Neuronal stem cell (in vitro differentiated cells): ENCODE data around the gene ZDHHC7.
A peak's percentile ranks its signal among the peaks of the same experiment; 100 is the strongest.

Experiments
- DNase-seq: peaks from one replicate; pipeline ENCODE4 v3.0.0-alpha.2; 2013; ENCODE audit warnings: low spot score
- H2AFZ ChIP-seq: one replicate; pipeline ENCODE4 v1.6.1; 2013; ENCODE audit warnings: mild to moderate bottlenecking, low read length, inconsistent platforms
- H2AK5ac ChIP-seq: 2 replicates; pipeline ENCODE4 v1.6.1; 2013; ENCODE audit warnings: low read depth, mild to moderate bottlenecking, inconsistent platforms, low read length, moderate library complexity, mixed read lengths
- H2BK120ac ChIP-seq: 2 replicates; pipeline ENCODE4 v1.6.1; 2013; ENCODE audit warnings: low read depth, mild to moderate bottlenecking, inconsistent platforms, low read length, moderate library complexity, mixed read lengths
- H2BK12ac ChIP-seq: one replicate; pipeline ENCODE4 v1.6.1; 2013; ENCODE audit warnings: low read length, inconsistent platforms
- H2BK15ac ChIP-seq: 2 replicates; pipeline ENCODE4 v1.6.1; 2013; ENCODE audit warnings: mild to moderate bottlenecking, low read length, inconsistent platforms, mixed read lengths
- H2BK5ac ChIP-seq: one replicate; pipeline ENCODE4 v1.6.1; 2013; ENCODE audit warnings: inconsistent platforms, mild to moderate bottlenecking, low read length, moderate library complexity
- H3K14ac ChIP-seq: one replicate; pipeline ENCODE4 v1.6.1; 2013; ENCODE audit warnings: low read length, inconsistent platforms
- H3K18ac ChIP-seq: 2 replicates; pipeline ENCODE4 v1.6.1; 2013; ENCODE audit warnings: low read length, inconsistent platforms
- H3K23ac ChIP-seq: 2 replicates; pipeline ENCODE4 v1.6.1; 2013; ENCODE audit warnings: low read depth, mild to moderate bottlenecking, mixed read lengths, low read length, inconsistent platforms; ENCODE audit not compliant: poor library complexity
- H3K27ac ChIP-seq: replicated peaks from 3 replicates; pipeline ENCODE4 v1.5.1; 2013; ENCODE audit warnings: low read length, inconsistent platforms
- H3K27me3 ChIP-seq, 3 experiments: 2 replicates each; pipeline ENCODE4 v1.6.1; 2013; ENCODE audit warnings: low read length in 3 of 3, mild to moderate bottlenecking in 2 of 3, inconsistent platforms in 1 of 3, low read depth in 1 of 3, mixed read lengths in 1 of 3, moderate library complexity in 1 of 3; ENCODE audit not compliant: control insufficient read depth in 3 of 3, insufficient read depth in 3 of 3
- H3K36me3 ChIP-seq, 2 donors: replicated peaks in 1 of 2; 2 replicates each; pipeline ENCODE4 v1.6.1; 2013; ENCODE audit warnings: low read length in 2 of 2; ENCODE audit not compliant: control insufficient read depth in 2 of 2, insufficient read depth in 2 of 2
- H3K4ac ChIP-seq: 2 replicates; pipeline ENCODE4 v1.6.1; 2013; ENCODE audit warnings: inconsistent platforms, mild to moderate bottlenecking, low read length, moderate library complexity
- H3K4me1 ChIP-seq, 2 donors: 1 replicate in 1 of 2; 2 replicates in 1 of 2; pipeline ENCODE4 v1.6.1; 2013; ENCODE audit warnings: low read length in 2 of 2, low read depth in 1 of 2; ENCODE audit not compliant: control insufficient read depth in 2 of 2, insufficient read depth in 1 of 2
- H3K4me2 ChIP-seq: one replicate; pipeline ENCODE4 v1.6.1; 2013; ENCODE audit warnings: mild to moderate bottlenecking, low read length, inconsistent platforms; ENCODE audit not compliant: insufficient read depth, poor library complexity, severe bottlenecking
- H3K4me3 ChIP-seq, 2 donors: 2 replicates each; pipeline ENCODE4 v1.5.1; 2013; ENCODE audit warnings: low read length in 2 of 2, mild to moderate bottlenecking in 2 of 2, inconsistent platforms in 1 of 2, moderate library complexity in 1 of 2
- H3K79me1 ChIP-seq: one replicate; pipeline ENCODE4 v1.6.1; 2013; ENCODE audit warnings: low read depth, mild to moderate bottlenecking, inconsistent platforms, low read length, moderate library complexity
- H3K9ac ChIP-seq: one replicate; pipeline ENCODE4 v1.6.1; 2013; ENCODE audit warnings: mild to moderate bottlenecking, low read depth, low read length, inconsistent platforms; ENCODE audit not compliant: poor library complexity
- H3K9me3 ChIP-seq, 2 donors: replicated peaks in 1 of 2; 2 replicates each; pipeline versions ENCODE3 to v1.6.1; 2013; ENCODE audit warnings: low read length in 2 of 2, mild to moderate bottlenecking in 2 of 2, inconsistent platforms in 1 of 2, low read depth in 1 of 2, mixed read lengths in 1 of 2, moderate library complexity in 1 of 2; ENCODE audit not compliant: control insufficient read depth in 2 of 2, insufficient read depth in 1 of 2
- H4K8ac ChIP-seq: one replicate; pipeline ENCODE4 v1.6.1; 2013; ENCODE audit warnings: low read depth, mild to moderate bottlenecking, inconsistent platforms, low read length, moderate library complexity
- H4K91ac ChIP-seq: one replicate; pipeline ENCODE4 v1.6.1; 2013; ENCODE audit warnings: low read length, low read depth, mild to moderate bottlenecking, inconsistent platforms; ENCODE audit not compliant: poor library complexity
- WGBS, 2 donors: extraction: QIAGEN DNeasy Blood & Tissue Kit; methylation state at CpG; one replicate each; pipeline ENCODE4 v1.1.7; 2013; ENCODE audit warnings: missing lambda C conversion rate in 2 of 2, mixed read lengths in 1 of 2; ENCODE audit not compliant: insufficient read length in 2 of 2, insufficient replicate concordance in 1 of 2; ENCODE audit errors: extremely low coverage in 2 of 2; 5-methylcytosine and 5-hydroxymethylcytosine counted together

The ZDHHC7 gene

DNA sequence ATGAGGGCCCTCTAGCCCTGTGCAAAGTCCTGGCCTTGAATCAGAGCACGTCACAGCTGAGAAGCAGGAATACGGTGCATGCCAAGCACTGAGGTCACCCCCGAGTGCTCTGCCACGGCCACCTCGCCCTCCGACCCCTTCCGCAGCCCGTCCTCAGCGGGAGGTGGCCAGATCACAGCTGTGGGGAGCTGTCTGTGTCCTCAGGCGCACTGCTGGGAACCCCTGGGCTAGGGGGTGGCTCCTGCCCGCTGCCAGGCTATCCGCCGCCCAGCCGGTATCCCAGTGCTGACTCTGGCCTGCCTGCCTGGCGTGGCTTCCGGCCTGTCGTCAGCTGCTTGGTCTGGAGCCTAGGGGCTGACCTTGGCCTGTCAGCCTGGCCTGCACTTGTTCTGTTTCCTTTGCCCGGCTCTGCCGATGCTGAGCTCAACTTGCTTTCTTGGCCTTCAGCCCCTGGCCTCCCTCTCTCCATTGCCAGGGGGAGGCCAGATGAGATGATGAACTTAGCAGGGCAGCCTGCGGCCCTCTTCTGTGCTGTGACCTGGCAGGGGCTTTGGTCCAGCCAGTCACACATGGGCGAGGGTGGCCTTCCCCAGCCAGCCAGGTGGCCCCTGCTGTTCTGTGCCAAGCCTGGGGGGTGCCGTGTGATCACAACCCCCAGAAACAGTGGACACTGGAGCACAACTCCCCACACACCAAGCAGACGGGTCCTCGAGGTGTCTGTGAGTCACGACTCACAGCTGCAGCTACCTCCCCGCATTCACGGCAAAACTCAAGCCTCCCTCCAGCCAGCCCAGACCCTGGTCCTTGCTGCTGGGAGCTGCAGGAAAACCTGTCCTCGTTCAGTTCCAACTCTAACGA lies 77.3 kb downstream of the ZDHHC7 start:
- no CpG with 5 or more reads among the region's 29 CpGs for WGBS, 2 donors
- peak overlapping the region; percentile 15 for H3K27ac ChIP-seq
- no peak overlapping the region for H4K91ac ChIP-seq

DNA sequence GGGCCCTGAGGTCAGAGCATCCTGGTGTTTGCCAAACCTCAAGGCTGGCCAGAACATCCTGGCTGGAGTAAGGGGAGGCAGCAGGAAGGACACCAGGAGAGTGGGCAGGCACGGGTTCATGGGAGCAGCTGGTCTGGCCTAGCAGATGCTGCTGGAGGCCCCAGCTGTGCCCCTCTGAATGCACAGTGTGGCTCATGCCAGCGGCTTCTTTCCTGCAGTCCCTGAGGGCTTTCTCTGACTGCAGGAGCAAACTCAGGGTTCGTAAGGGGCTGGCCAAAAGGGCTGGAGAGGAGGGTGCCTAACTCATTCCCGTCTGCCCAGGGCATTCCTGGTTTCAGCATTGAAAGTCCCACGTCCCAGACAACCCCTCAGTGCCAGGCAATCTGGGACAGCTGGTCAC lies 78.7 kb downstream of the ZDHHC7 start:
- H2BK120ac ChIP-seq = peak overlapping the region; percentile 47
- peaks cover 4% of the 10 kb centered on the region for H3K79me1 ChIP-seq
- H3K27ac ChIP-seq = no peak overlapping the region
- no peak overlapping the region for H3K4me2 ChIP-seq
- no peak overlapping the region for H2BK5ac ChIP-seq
- H3K4me3 ChIP-seq = no peak overlapping the region
- no peak overlapping the region for H2AFZ ChIP-seq
- H3K9me3 ChIP-seq = peaks cover 0 to 5% of the 10 kb centered on the region in 2 donors
- no CpG with 5 or more reads among the region's 5 CpGs for WGBS, 2 donors
- DNase-seq = no peak
- H3K18ac ChIP-seq = peak overlapping the region; percentile 57
- no peaks in the 10 kb centered on the region for H3K4me1 ChIP-seq
- H3K14ac ChIP-seq = peak overlapping the region; percentile 56
- no peak overlapping the region for H3K9ac ChIP-seq
- no peak overlapping the region for H3K23ac ChIP-seq
- H2BK15ac ChIP-seq = no peak overlapping the region
- H2BK12ac ChIP-seq = no peak overlapping the region
- peak overlapping the region; percentile 70 for H2AK5ac ChIP-seq
- no peak overlapping the region for H3K4ac ChIP-seq
- no peak overlapping the region for H4K8ac ChIP-seq
- peaks cover 0 to 23% (median 0%) of the 10 kb centered on the region in 3 experiments for H3K27me3 ChIP-seq
- no peaks in the 10 kb centered on the region for H3K36me3 ChIP-seq
- H4K91ac ChIP-seq = no peak overlapping the region

More for the DNA sequence above, 77.3 kb downstream of the ZDHHC7 start:
- Histone ChIP-seq H3K23ac (peak overlapping the region; percentile 91), H2BK12ac (peak overlapping the region; percentile 90), H3K79me1 (peaks cover 4% of the 10 kb centered on the region), H4K8ac (peak overlapping the region; percentile 43), H3K4ac (no peak overlapping the region), H2AK5ac (peak overlapping the region; percentile 81), H2BK5ac (peak overlapping the region; percentile 39), H3K27me3 (peaks cover 0 to 29% (median 0%) of the 10 kb centered on the region in 3 experiments), H3K4me2 (no peak overlapping the region), H3K9me3 (peaks cover 0 to 5% of the 10 kb centered on the region in 2 donors), H2AFZ (no peak overlapping the region), H2BK15ac (peak overlapping the region; percentile 58), H3K4me1 (no peaks in the 10 kb centered on the region), H3K18ac (peak overlapping the region; percentile 83), H3K4me3 (no peak overlapping the region), H3K36me3 (no peaks in the 10 kb centered on the region), H2BK120ac (no peak overlapping the region), H3K14ac (peak overlapping the region; percentile 71), H3K9ac (peak overlapping the region; percentile 21)
- no peak for DNase-seq

DNA sequence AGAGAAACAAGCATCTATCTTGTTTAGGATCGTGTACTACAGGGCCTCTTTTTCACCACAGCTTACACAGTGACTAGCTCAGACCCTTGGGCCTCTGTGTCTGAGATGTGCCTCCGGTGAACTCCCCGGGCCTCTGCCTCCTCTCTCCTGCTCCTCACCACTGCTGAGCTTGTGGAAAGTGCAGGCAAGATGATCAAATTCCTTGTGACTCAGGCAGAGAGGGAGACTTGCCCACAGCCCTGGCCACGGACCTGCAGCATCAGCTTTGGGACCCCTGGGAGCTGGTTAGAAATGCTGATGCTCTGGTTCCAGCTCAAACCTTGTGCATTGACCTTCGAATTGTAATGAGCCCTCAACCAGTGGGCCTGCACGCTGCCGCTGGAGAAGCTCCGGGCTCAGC lies 79.8 kb downstream of the ZDHHC7 start:
- no peak overlapping the region for H3K4ac ChIP-seq
- peaks cover 0 to 23% (median 0%) of the 10 kb centered on the region in 3 experiments for H3K27me3 ChIP-seq
- no peak overlapping the region for H2BK5ac ChIP-seq
- no peak overlapping the region for H2BK15ac ChIP-seq
- H2AK5ac ChIP-seq = peak overlapping the region; percentile 2
- no peak overlapping the region for H3K4me2 ChIP-seq
- no peak overlapping the region for H2BK12ac ChIP-seq
- no peaks in the 10 kb centered on the region for H3K36me3 ChIP-seq
- H4K8ac ChIP-seq = no peak overlapping the region
- H3K18ac ChIP-seq = no peak overlapping the region
- no peak overlapping the region for H3K27ac ChIP-seq
- no peak overlapping the region for H3K4me3 ChIP-seq
- WGBS, 2 donors = no CpG with 5 or more reads among the region's 8 CpGs
- no peak overlapping the region for H4K91ac ChIP-seq
- H3K23ac ChIP-seq = no peak overlapping the region
- peaks cover 4% of the 10 kb centered on the region for H3K79me1 ChIP-seq
- no peak overlapping the region for H2BK120ac ChIP-seq
- H3K14ac ChIP-seq = no peak overlapping the region
- peaks cover 0 to 5% of the 10 kb centered on the region in 2 donors for H3K9me3 ChIP-seq
- no peak overlapping the region for H3K9ac ChIP-seq
- no peaks in the 10 kb centered on the region for H3K4me1 ChIP-seq
- H2AFZ ChIP-seq = no peak overlapping the region
- no peak for DNase-seq

DNA sequence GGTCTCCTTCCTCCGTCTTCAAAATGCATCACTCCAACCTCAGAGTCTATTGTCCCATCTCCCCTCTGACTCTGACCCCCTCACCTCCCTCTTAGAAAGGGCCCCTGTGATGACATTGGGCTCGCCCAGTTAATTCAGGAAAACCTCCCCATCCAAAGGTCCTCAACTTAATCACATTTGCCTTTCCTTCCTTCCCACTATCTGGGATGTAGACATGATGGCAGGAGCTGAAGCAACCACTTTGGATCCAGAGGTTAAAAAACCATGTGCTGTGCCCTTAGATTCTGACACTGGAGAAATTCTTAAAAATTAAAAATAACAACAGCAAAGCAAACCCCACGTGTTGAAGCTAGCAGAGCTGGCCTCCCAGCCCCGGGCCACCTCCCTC lies 80.2 kb downstream of the ZDHHC7 start:
- Histone ChIP-seq H3K4ac (no peak overlapping the region), H3K27me3 (peaks cover 0 to 23% (median 0%) of the 10 kb centered on the region in 3 experiments), H3K79me1 (peaks cover 4% of the 10 kb centered on the region), H2BK15ac (no peak overlapping the region), H4K91ac (no peak overlapping the region), H3K23ac (peak overlapping the region; percentile 73), H3K4me3 (peak overlapping the region in 1 of 2 donors; percentile 49), H3K9ac (no peak overlapping the region), H4K8ac (no peak overlapping the region), H3K18ac (no peak overlapping the region), H2AFZ (no peak overlapping the region), H2BK120ac (no peak overlapping the region), H2BK5ac (no peak overlapping the region), H2BK12ac (no peak overlapping the region), H3K4me1 (no peaks in the 10 kb centered on the region), H2AK5ac (no peak overlapping the region), H3K4me2 (no peak overlapping the region), H3K14ac (no peak overlapping the region), H3K36me3 (no peaks in the 10 kb centered on the region), H3K27ac (no peak overlapping the region), H3K9me3 (peaks cover 0 to 5% of the 10 kb centered on the region in 2 donors)
- no CpG with 5 or more reads among the region's 4 CpGs for WGBS, 2 donors
- no peak for DNase-seq
